ENCODE measurements around the gene SUMO1.

SUMO1 gene

DNA sequence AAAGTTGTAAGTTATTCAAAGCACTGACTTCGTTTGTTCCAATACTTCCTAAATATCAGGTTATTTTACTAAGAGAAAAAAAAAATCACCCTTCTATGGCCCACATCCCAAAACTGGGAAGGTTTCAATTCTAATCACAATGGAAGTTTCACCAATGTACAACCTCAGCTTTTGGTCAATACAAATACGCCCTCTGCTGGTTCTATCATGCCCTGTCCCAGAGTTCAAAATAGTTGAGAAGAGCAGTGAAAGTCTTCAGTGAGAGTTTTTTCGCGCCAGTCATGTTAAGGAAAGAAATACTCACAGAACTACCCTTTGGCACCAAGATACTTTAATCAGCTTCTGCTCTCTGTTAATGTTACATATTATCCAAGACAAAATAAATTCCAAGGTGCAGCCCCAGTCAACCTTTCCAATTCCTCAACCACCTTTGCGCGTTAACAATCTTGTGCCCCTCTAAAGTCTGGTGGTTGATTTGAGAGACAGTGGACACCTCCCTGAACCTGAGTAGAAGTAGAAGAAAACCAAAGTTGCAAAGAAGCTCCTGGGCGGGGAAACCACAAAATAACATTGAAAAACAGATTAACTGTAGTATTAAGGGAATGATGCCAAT lies 59.9 kb downstream of the SUMO1 start:
- TF ChIP-seq BHLHE40 (IDR thresholded peaks at IDR 0.05; ENCODE audit: borderline replicate concordance) (no peak), CTBP1 (IDR thresholded peaks at IDR 0.05; ENCODE audit: borderline replicate concordance) (no peak), SP1 (IDR thresholded peaks at IDR 0.05) (no peak), FOXA1 (IDR thresholded peaks at IDR 0.05) (no peak), ARNT (IDR thresholded peaks at IDR 0.05) (no peak), ZNF384 (IDR thresholded peaks at IDR 0.05) (no peak), ELF4 (IDR thresholded peaks at IDR 0.05) (no peak), FOXM1 (IDR thresholded peaks at IDR 0.05; ENCODE audit: borderline replicate concordance) (no peak), SUZ12 (IDR thresholded peaks at IDR 0.05) (no peak), TARDBP (IDR thresholded peaks at IDR 0.05) (no peak), FOXK2 (IDR thresholded peaks at IDR 0.05) (no peak)
- ChIA-PET POLR2A (interaction anchor here (0.5 kb wide), 1 partner anchor 613 kb away, joined by 5 read pairs; no protein-coding TSS in a partner anchor), CTCF (interaction anchor here (0.6 to 2.0 kb wide), 5 partner anchors 13 to 319 kb away, joined by 3 to 5 read pairs (median 4); no protein-coding TSS in a partner anchor)
- peak; percentile 61 for DNase-seq (ENCODE audit: extremely low spot score)

GRCh38 chr2:202172439-202173211 lies 65.8 kb downstream of the SUMO1 start:
- TF ChIP-seq L3MBTL2 (conservative IDR thresholded peaks at IDR 0.05) (no peak), SUZ12 (IDR thresholded peaks at IDR 0.05) (no peak), FOXM1 (IDR thresholded peaks at IDR 0.05; ENCODE audit: borderline replicate concordance) (no peak), ARNT (IDR thresholded peaks at IDR 0.05) (no peak), FOXK2 (IDR thresholded peaks at IDR 0.05) (no peak), HDGF (IDR thresholded peaks at IDR 0.05; ENCODE audit: borderline replicate concordance) (no peak), NFRKB (IDR thresholded peaks at IDR 0.05) (no peak), CTBP1 (IDR thresholded peaks at IDR 0.05; ENCODE audit: borderline replicate concordance) (no peak), PKNOX1 (IDR thresholded peaks at IDR 0.05) (no peak), FOXA1 (IDR thresholded peaks at IDR 0.05) (no peak), ZNF384 (IDR thresholded peaks at IDR 0.05) (no peak), BHLHE40 (IDR thresholded peaks at IDR 0.05; ENCODE audit: borderline replicate concordance) (no peak), SP1 (IDR thresholded peaks at IDR 0.05) (no peak), ELF4 (IDR thresholded peaks at IDR 0.05) (no peak), LEF1 (IDR thresholded peaks at IDR 0.05; ENCODE audit: borderline replicate concordance) (no peak), TARDBP (IDR thresholded peaks at IDR 0.05) (no peak)
- DNase-seq (ENCODE audit: extremely low spot score) = no peak
- CTCF ChIA-PET = no interaction called here
- POLR2A ChIA-PET = no interaction called here

DNA sequence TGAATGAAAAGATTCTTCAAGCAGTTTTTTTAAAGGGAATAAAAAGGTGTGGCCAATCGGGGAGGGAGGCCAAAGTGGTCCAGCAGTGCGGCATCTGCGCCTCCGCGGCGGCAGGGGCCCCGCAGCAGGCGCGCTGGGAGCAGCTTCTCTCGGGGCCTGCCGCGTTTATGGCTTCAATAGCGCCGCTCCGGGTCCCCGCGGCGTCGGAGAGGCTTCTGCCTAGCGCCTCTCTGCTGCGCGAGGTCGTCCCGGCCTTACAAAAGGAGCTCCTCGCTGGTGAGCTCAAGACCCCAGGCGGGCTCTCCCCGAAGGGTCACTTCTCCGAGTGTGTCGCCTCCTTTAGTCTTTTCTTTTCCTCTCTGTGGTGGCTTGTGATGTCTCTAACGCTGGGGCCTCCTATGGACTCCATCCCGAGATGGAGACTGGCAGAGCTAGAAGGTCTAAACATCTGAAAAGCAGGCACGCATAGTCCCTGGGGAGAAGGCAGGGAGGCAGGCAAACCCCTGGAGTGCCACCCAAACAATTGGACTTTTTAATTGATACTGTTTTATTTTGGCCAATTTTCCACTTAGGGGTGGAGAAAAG lies 67.1 kb downstream of the SUMO1 start:
- DNase-seq (ENCODE audit: extremely low spot score) = no peak
- ChIA-PET POLR2A (no interaction called here), CTCF (no interaction called here)
- TF ChIP-seq SUZ12 (IDR thresholded peaks at IDR 0.05) (no peak), PKNOX1 (IDR thresholded peaks at IDR 0.05) (no peak), SP1 (IDR thresholded peaks at IDR 0.05) (no peak), HDGF (IDR thresholded peaks at IDR 0.05; ENCODE audit: borderline replicate concordance) (no peak), CTBP1 (IDR thresholded peaks at IDR 0.05; ENCODE audit: borderline replicate concordance) (no peak), FOXA1 (IDR thresholded peaks at IDR 0.05) (no peak), L3MBTL2 (conservative IDR thresholded peaks at IDR 0.05) (no peak), BHLHE40 (IDR thresholded peaks at IDR 0.05; ENCODE audit: borderline replicate concordance) (no peak), NFRKB (IDR thresholded peaks at IDR 0.05) (no peak), FOXK2 (IDR thresholded peaks at IDR 0.05) (no peak), ZNF384 (IDR thresholded peaks at IDR 0.05) (no peak), LEF1 (IDR thresholded peaks at IDR 0.05; ENCODE audit: borderline replicate concordance) (no peak), FOXM1 (IDR thresholded peaks at IDR 0.05; ENCODE audit: borderline replicate concordance) (no peak), TARDBP (IDR thresholded peaks at IDR 0.05) (no peak), ELF4 (IDR thresholded peaks at IDR 0.05) (no peak), ARNT (IDR thresholded peaks at IDR 0.05) (no peak)

GRCh38 chr2:202169832-202170424 lies 68.5 kb downstream of the SUMO1 start:
- no peak for TF ChIP-seq ZNF384 (IDR thresholded peaks at IDR 0.05)
- no peak for TF ChIP-seq L3MBTL2 (conservative IDR thresholded peaks at IDR 0.05)
- TF ChIP-seq SP1 (IDR thresholded peaks at IDR 0.05) = no peak
- no peak for TF ChIP-seq FOXM1 (IDR thresholded peaks at IDR 0.05; ENCODE audit: borderline replicate concordance)
- no peak for TF ChIP-seq TARDBP (IDR thresholded peaks at IDR 0.05)
- no peak for TF ChIP-seq SUZ12 (IDR thresholded peaks at IDR 0.05)
- no peak for TF ChIP-seq FOXK2 (IDR thresholded peaks at IDR 0.05)
- CTCF ChIA-PET = no interaction called here
- DNase-seq (ENCODE audit: extremely low spot score) = no peak
- POLR2A ChIA-PET = no interaction called here

GRCh38 chr2:202169131-202169530 lies 69.3 kb downstream of the SUMO1 start:
- TF ChIP-seq FOXK2 (IDR thresholded peaks at IDR 0.05) = no peak
- TF ChIP-seq LEF1 (IDR thresholded peaks at IDR 0.05; ENCODE audit: borderline replicate concordance) = no peak
- TF ChIP-seq TARDBP (IDR thresholded peaks at IDR 0.05) = no peak
- DNase-seq (ENCODE audit: extremely low spot score) = no peak
- ChIA-PET CTCF (no interaction called here), POLR2A (no interaction called here)

DNA sequence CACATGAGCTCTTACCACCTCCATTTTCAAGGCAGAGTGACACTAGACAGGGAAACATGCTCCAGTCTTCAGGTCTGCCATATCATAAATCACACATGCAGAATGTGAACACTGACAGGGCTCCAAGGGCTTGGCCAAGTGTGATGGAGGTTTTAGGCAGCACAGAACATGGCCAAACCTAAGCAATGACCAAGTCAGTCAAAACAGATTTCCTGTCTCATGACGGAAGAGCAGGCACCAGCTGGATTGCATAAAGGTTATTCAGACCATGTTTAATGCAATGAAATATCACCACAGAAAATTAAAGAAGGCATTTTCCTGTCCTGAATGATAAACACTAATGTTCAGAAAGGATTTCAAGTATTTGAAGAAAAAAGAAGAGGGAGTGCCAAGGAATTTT lies 72.5 kb downstream of the SUMO1 start:
- no peak for DNase-seq (ENCODE audit: extremely low spot score)
- ChIA-PET CTCF (interaction anchor here (0.6 to 1.0 kb wide), 3 partner anchors 13 to 337 kb away, joined by 3 read pairs; no protein-coding TSS in a partner anchor), POLR2A (no interaction called here)
- TF ChIP-seq CTBP1 (IDR thresholded peaks at IDR 0.05; ENCODE audit: borderline replicate concordance) (no peak), SP1 (IDR thresholded peaks at IDR 0.05) (no peak), SUZ12 (IDR thresholded peaks at IDR 0.05) (no peak), PKNOX1 (IDR thresholded peaks at IDR 0.05) (peak; percentile 84), ARNT (IDR thresholded peaks at IDR 0.05) (no peak), FOXM1 (IDR thresholded peaks at IDR 0.05; ENCODE audit: borderline replicate concordance) (no peak)
